H9 (cell line): ENCODE measurements around the gene FOXR2. TPM values are rescaled to one million over a fixed set of nuclear protein-coding genes. Genes with fewer than 3 reads are reported as not detected.

Experiments
- DNase-seq: peaks from one replicate; pipeline ENCODE4 v3.0.0-alpha.2; 2017
- H2AFZ ChIP-seq: one replicate; pipeline ENCODE4 v1.6.1; 2013; ENCODE audit warnings: mild to moderate bottlenecking, low read length, control low read depth, moderate library complexity
- H2AK5ac ChIP-seq: 2 replicates; pipeline ENCODE4 v1.6.1; 2013; ENCODE audit warnings: low read length, control low read depth, mixed read lengths; ENCODE audit not compliant: insufficient read length
- H2BK120ac ChIP-seq: one replicate; pipeline ENCODE4 v1.6.1; 2013; ENCODE audit warnings: low read depth, mild to moderate bottlenecking, low read length, control low read depth, inconsistent platforms; ENCODE audit not compliant: poor library complexity, severe bottlenecking
- H2BK12ac ChIP-seq: 2 replicates; pipeline ENCODE4 v1.6.1; 2013; ENCODE audit warnings: low read length, control low read depth, mixed read lengths, low read depth; ENCODE audit not compliant: insufficient read length
- H2BK15ac ChIP-seq: 2 replicates; pipeline ENCODE4 v1.6.1; 2013; ENCODE audit warnings: low read depth, low read length, control low read depth
- H2BK20ac ChIP-seq: one replicate; pipeline ENCODE4 v1.6.1; 2013; ENCODE audit warnings: low read depth, mild to moderate bottlenecking, low read length, control low read depth, inconsistent platforms; ENCODE audit not compliant: poor library complexity, severe bottlenecking
- H2BK5ac ChIP-seq: 2 replicates; pipeline ENCODE4 v1.6.1; 2013; ENCODE audit warnings: low read length, control low read depth, mixed read lengths; ENCODE audit not compliant: insufficient read length
- H3K14ac ChIP-seq: 2 replicates; pipeline ENCODE4 v1.6.1; 2013; ENCODE audit warnings: low read length, control low read depth; ENCODE audit not compliant: insufficient read depth
- H3K18ac ChIP-seq: 2 replicates; pipeline ENCODE4 v1.6.1; 2013; ENCODE audit warnings: low read depth, mild to moderate bottlenecking, mixed read lengths, low read length, control low read depth; ENCODE audit not compliant: insufficient read length
- H3K23ac ChIP-seq: 2 replicates; pipeline ENCODE4 v1.6.1; 2013; ENCODE audit warnings: low read length, control low read depth, mixed read lengths, low read depth; ENCODE audit not compliant: insufficient read length
- H3K23me2 ChIP-seq: 2 replicates; pipeline ENCODE4 v1.6.1; 2013; ENCODE audit warnings: low read depth, mild to moderate bottlenecking, mixed read lengths, low read length, control low read depth; ENCODE audit not compliant: insufficient read length, poor library complexity, severe bottlenecking
- H3K27ac ChIP-seq: 2 replicates; pipeline ENCODE4 v1.5.1; 2013; ENCODE audit warnings: low read length, control low read depth, mixed read lengths, low read depth; ENCODE audit not compliant: insufficient read length
- H3K27me3 ChIP-seq: 2 replicates; pipeline ENCODE4 v1.6.1; 2013; ENCODE audit warnings: low read length, control low read depth, inconsistent platforms; ENCODE audit not compliant: insufficient read depth
- H3K4ac ChIP-seq: 2 replicates; pipeline ENCODE4 v1.6.1; 2013; ENCODE audit warnings: low read depth, mild to moderate bottlenecking, control low read depth, inconsistent platforms, low read length, moderate library complexity
- H3K4me1 ChIP-seq: 2 replicates; pipeline ENCODE4 v1.6.1; 2013; ENCODE audit warnings: low read length, control low read depth, inconsistent platforms; ENCODE audit not compliant: insufficient read depth
- H3K4me2 ChIP-seq: 2 replicates; pipeline ENCODE4 v1.6.1; 2013; ENCODE audit warnings: low read length, control low read depth, mixed read lengths; ENCODE audit not compliant: insufficient read length, insufficient read depth
- H3K56ac ChIP-seq: 2 replicates; pipeline ENCODE4 v1.6.1; 2013; ENCODE audit warnings: low read depth, mild to moderate bottlenecking, mixed read lengths, low read length, control low read depth; ENCODE audit not compliant: insufficient read length
- H3K79me1 ChIP-seq: 2 replicates; pipeline ENCODE4 v1.6.1; 2013; ENCODE audit warnings: low read depth, mild to moderate bottlenecking, moderate library complexity, low read length, control low read depth, inconsistent platforms; ENCODE audit not compliant: insufficient read depth, poor library complexity, severe bottlenecking
- H3K79me2 ChIP-seq: 2 replicates; pipeline ENCODE4 v1.6.1; 2013; ENCODE audit warnings: low read length, control low read depth, inconsistent platforms; ENCODE audit not compliant: insufficient read depth
- H3K9ac ChIP-seq: 2 replicates; pipeline ENCODE4 v1.6.1; 2013; ENCODE audit warnings: low read length, control low read depth, mixed read lengths; ENCODE audit not compliant: insufficient read length; ENCODE audit errors: extremely low read depth
- H3K9me3 ChIP-seq: one replicate; pipeline ENCODE4 v1.6.1; 2013; ENCODE audit warnings: low read depth, low read length, inconsistent platforms; ENCODE audit not compliant: control insufficient read depth
- H3T11ph ChIP-seq: one replicate; pipeline ENCODE4 v1.6.1; 2013; ENCODE audit warnings: mild to moderate bottlenecking, low read length, control low read depth, inconsistent platforms
- H4K20me1 ChIP-seq: one replicate; pipeline ENCODE4 v1.6.1; 2013; ENCODE audit not compliant: control insufficient read depth, insufficient read length, insufficient read depth
- H4K5ac ChIP-seq: 2 replicates; pipeline ENCODE4 v1.6.1; 2013; ENCODE audit warnings: low read depth, mild to moderate bottlenecking, mixed read lengths, low read length, control low read depth; ENCODE audit not compliant: insufficient read length
- H4K8ac ChIP-seq: replicated peaks from 2 replicates; pipeline ENCODE4 v1.6.1; 2013; ENCODE audit warnings: low read length, control low read depth, mixed read lengths, low read depth; ENCODE audit not compliant: insufficient read length
- H4K91ac ChIP-seq: 2 replicates; pipeline ENCODE4 v1.6.1; 2013; ENCODE audit warnings: low read depth, mild to moderate bottlenecking, moderate library complexity, mixed read lengths, low read length, control low read depth; ENCODE audit not compliant: insufficient read length
- H3K27ac Mint-ChIP-seq, 3 experiments: 2 replicates in 2 of 3; 3 replicates in 1 of 3; pipeline ENCODE4 v1.8.0; 2020 to 2021; ENCODE audit warnings: mixed read lengths in 3 of 3, mild to moderate bottlenecking in 1 of 3, moderate library complexity in 1 of 3
- H3K27me3 Mint-ChIP-seq: 2 replicates; pipeline ENCODE4 v1.8.0; 2021; ENCODE audit warnings: low read depth, mild to moderate bottlenecking, moderate library complexity, mixed read lengths
- H3K36me3 Mint-ChIP-seq, 3 experiments: 2 replicates in 2 of 3; 3 replicates in 1 of 3; pipeline ENCODE4 v1.8.0; 2020 to 2021; ENCODE audit warnings: low read depth in 3 of 3, mixed read lengths in 3 of 3; ENCODE audit not compliant: insufficient read depth in 1 of 3
- H3K4me1 Mint-ChIP-seq, 2 experiments: 2 replicates each; pipeline ENCODE4 v1.8.0; 2020; ENCODE audit warnings: mixed read lengths in 2 of 2
- H3K4me3 Mint-ChIP-seq, 2 experiments: 2 replicates in 1 of 2; 3 replicates in 1 of 2; pipeline ENCODE4 v1.8.0; 2020 to 2021; ENCODE audit warnings: mild to moderate bottlenecking in 2 of 2, mixed read lengths in 2 of 2, moderate library complexity in 1 of 2
- H3K9me3 Mint-ChIP-seq, 2 experiments: 2 replicates in 1 of 2; 3 replicates in 1 of 2; pipeline ENCODE4 v1.8.0; 2020; ENCODE audit warnings: mild to moderate bottlenecking in 2 of 2, mixed read lengths in 2 of 2, moderate library complexity in 1 of 2
- CTCF ChIP-seq: fragments of 200-600 bp; sonication (generic); conservative IDR thresholded peaks from 3 replicates; pipeline ENCODE4 v1.8.0; 2021; ENCODE audit warnings: antibody characterized with exemption, mild to moderate bottlenecking
- WGBS: extraction: QIAGEN DNeasy Blood & Tissue Kit; methylation state at CpG from one replicate; pipeline ENCODE4 v1.1.7; 2013; ENCODE audit warnings: missing lambda C conversion rate, low lambda C conversion rate, mixed read lengths; ENCODE audit not compliant: insufficient read length; ENCODE audit errors: extremely low coverage; 5-methylcytosine and 5-hydroxymethylcytosine counted together
- total RNA-seq: library from RNA; stranded (reverse); gene quantifications from 2 replicates; pipeline ENCODE4 v1.2.1, GENCODE V29; 2021

The FOXR2 gene
- total RNA-seq, 1 experiment from 2014 or later: not detected

DNA sequence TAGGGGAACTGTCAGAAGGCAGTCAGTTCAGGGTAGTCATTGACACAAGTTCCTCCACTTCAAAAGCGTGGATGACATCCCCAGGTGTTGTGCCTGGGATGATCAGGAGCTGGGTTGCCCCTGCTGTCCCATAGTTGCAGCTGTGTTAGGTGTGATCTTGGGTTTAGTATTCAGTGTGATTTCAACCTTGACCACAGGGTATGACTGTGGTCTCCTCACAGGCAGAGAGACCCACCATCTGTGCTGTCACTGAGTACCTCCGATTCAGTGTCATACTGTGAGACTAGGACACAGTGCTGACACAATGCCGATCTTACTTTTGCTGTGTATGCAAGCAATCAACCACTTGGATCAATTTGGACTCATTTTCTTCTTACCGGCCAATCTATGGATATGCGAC, 25.2 kb downstream of the FOXR2 start:
- Histone ChIP-seq H3K23ac (no peak overlapping the region), H2AFZ (no peak overlapping the region), H3K4ac (no peak overlapping the region), H2BK120ac (no peak overlapping the region), H3K9me3 (peaks cover 64% of the 10 kb centered on the region), H4K5ac (no peak overlapping the region), H3K27me3 (no peaks in the 10 kb centered on the region), H3K79me1 (no peaks in the 10 kb centered on the region), H3T11ph (no peak overlapping the region), H4K91ac (no peak overlapping the region), H3K4me1 (no peaks in the 10 kb centered on the region), H2BK15ac (no peak overlapping the region), H3K79me2 (no peaks in the 10 kb centered on the region), H3K23me2 (no peaks in the 10 kb centered on the region), H4K8ac (no peak overlapping the region), H3K27ac (no peak overlapping the region), H3K56ac (no peak overlapping the region), H3K14ac (no peak overlapping the region), H2BK5ac (no peak overlapping the region), H3K18ac (no peak overlapping the region), H3K4me2 (no peak overlapping the region), H2BK12ac (no peak overlapping the region), H2BK20ac (no peak overlapping the region), H4K20me1 (no peaks in the 10 kb centered on the region), H2AK5ac (no peak overlapping the region), H3K9ac (no peak overlapping the region)
- Mint-ChIP-seq H3K4me1 (no peaks in the 10 kb centered on the region), H3K9me3 (peaks cover 89 to 93% of the 10 kb centered on the region in 2 experiments), H3K27me3 (peaks cover 3% of the 10 kb centered on the region; the same call in 1 of the 2 replicates), H3K27ac (no peak overlapping the region), H3K4me3 (no peak overlapping the region), H3K36me3 (peaks cover 4 to 22% (median 5%) of the 10 kb centered on the region in 3 experiments; a peak in 5 of 7 replicates)
- TF ChIP-seq CTCF: no peak
- DNase-seq: no peak
- no CpG with 5 or more reads among the region's 5 CpGs for WGBS
